GM19023 (cell line): ENCODE results near the gene RXRA.
A peak's percentile ranks its signal among the peaks of the same experiment; 100 is the strongest.

Source experiments
- ATAC-seq: cut with Tn5 transposase; IDR thresholded peaks from one replicate; pipeline ENCODE4 v1.9.1; 2021; ENCODE audit warnings: mild to moderate bottlenecking, moderate library complexity; ENCODE audit not compliant: unreplicated experiment

Gene RXRA

GRCh38 chr9:134442085-134442474 lies 115.8 kb downstream of the RXRA start:
- ATAC-seq: no peak

DNA sequence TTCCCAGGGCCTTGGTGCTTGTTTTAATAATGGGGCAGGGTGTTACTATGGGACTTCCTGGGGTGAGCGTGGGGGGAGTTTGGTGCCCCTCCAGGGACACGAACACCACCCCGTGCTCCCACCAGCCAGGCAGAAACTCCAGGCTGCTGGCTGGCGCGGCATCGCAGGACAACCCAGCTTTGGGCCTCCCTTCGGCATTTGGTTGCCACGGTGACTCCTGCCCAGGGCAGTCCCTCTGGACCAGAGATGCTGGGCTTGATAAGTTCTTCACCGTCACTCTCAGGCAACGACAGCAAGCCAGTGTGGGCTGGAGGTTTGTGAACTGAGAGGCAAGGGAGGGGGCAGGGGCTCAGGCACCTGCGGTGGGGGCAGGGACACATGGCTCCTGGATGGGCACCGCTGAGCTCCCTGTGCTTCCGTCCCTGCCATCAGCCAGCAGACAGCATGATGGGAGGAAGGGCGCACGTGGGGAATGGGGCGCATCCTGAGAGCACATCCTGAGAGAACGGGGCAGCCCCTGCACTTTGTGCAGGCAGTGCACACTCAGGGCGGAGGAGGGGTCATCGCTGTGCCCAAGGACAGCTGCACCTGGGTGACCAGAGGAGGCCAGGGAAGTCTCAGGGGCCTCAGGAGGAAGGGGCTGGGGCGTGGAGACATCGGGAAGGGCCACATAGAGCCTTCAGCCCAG lies 116.4 kb downstream of the RXRA start:
- ATAC-seq: no peak

GRCh38 chr9:134443174-134444037 lies 117.2 kb downstream of the RXRA start:
- peak; percentile 74 for ATAC-seq

GRCh38 chr9:134444038-134444315 lies 117.7 kb downstream of the RXRA start:
- no peak for ATAC-seq

GRCh38 chr9:134445000-134445399 lies 118.7 kb downstream of the RXRA start:
- ATAC-seq: no peak

GRCh38 chr9:134449180-134449916 lies 123.1 kb downstream of the RXRA start:
- ATAC-seq: peak; percentile 80

- ATAC-seq: no peak
These were observed 125.6 kb downstream of the RXRA start for GRCh38 chr9:134451700-134452458.

GRCh38 chr9:134452728-134453127 lies 126.5 kb downstream of the RXRA start:
- no peak for ATAC-seq

- no peak for ATAC-seq
These were observed 127.7 kb downstream of the RXRA start for GRCh38 chr9:134453776-134454475.

- ATAC-seq: no peak
These were observed 128.2 kb downstream of the RXRA start for GRCh38 chr9:134454476-134454857.

DNA sequence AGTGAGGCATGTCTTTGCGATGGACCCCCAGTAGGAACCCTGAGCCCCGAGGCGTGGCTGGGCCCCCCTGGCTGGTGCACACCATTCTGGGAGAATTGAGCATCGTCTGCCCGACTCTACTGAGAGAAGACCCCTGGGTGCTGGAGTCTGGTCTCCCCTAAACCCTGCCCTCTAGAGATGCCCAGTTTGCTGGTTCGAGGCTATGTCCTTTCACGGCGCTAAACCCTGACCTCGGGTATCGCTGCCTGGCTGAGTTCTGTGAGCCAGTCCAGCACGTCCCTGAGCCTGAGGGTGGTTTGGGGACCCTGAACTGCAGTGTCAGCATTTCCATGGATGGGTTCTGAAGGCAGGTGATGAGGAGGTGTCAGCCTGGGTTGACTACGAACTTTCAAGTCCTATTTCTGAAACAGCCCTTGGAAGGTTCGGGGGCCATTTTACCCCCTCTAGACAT lies 128.8 kb downstream of the RXRA start:
- ATAC-seq: no peak

- ATAC-seq: no peak
These were observed 129.3 kb downstream of the RXRA start for GRCh38 chr9:134455537-134455933.

DNA sequence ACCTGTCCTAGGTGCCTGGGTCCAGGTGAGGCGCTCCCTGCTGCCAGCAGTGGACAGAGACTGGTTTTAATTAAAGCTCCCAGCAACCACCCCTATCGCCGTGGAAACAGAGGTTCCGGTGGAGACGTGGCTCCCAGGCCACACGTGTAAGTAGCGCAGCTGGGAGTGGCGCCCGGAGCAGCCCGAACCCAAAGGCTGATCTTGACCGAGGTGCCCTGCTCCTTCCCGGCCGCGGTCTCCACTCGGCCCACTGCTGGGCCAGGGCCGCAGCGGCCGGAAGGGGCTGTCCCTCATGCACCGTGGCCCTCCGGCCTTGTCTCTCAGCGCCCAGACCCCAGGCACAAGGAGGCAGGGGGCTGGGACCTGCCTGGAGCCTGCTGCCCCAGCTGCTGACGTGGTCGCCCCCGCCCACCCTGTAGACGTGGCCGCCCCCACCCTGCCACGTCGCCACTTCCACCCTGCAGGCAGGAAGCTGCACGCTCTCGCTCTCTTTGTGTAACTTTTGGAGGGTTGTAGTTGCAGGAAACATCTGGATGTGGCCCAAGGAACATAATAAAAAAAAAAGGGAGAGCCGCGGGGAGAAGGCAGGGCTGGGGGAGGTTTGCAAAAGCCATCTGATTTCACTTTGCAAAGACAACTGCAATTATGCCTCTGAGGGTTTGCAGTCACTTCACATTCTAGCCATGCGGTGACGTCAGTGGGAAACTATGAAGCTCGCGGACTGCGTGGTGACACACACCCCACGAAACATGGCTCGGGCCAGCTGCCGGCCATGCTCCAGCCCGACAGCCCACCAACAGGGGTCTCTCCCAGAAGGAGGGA lies 129.9 kb downstream of the RXRA start:
- no peak for ATAC-seq

DNA sequence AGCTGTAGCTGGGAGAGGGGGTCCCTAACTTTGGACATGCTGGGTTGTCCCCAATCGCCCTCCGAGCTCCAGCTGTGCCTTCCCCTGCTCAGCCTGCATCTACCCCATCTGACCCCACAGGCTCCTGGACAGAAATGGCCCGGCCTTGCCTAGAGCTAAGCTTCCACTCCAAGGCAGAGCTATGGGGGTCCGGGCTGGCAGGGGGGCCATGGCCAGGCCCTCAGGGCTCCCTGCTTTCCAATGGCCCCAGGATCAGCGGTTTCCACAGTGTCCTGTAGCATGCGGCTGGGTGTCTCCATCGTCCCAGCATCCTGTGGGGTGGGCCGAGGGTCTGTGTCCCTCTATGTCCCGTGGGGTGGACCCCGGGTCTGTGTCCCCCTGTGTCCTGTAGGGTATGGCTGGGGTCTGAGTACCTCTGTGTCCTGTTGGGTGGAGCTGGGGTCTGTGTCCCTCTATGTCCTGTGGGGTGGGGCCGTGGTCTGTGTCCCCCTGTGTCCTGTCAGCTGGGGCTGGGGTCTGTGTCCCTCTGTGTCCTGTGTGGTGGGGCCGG lies 130.6 kb downstream of the RXRA start:
- no peak for ATAC-seq

DNA sequence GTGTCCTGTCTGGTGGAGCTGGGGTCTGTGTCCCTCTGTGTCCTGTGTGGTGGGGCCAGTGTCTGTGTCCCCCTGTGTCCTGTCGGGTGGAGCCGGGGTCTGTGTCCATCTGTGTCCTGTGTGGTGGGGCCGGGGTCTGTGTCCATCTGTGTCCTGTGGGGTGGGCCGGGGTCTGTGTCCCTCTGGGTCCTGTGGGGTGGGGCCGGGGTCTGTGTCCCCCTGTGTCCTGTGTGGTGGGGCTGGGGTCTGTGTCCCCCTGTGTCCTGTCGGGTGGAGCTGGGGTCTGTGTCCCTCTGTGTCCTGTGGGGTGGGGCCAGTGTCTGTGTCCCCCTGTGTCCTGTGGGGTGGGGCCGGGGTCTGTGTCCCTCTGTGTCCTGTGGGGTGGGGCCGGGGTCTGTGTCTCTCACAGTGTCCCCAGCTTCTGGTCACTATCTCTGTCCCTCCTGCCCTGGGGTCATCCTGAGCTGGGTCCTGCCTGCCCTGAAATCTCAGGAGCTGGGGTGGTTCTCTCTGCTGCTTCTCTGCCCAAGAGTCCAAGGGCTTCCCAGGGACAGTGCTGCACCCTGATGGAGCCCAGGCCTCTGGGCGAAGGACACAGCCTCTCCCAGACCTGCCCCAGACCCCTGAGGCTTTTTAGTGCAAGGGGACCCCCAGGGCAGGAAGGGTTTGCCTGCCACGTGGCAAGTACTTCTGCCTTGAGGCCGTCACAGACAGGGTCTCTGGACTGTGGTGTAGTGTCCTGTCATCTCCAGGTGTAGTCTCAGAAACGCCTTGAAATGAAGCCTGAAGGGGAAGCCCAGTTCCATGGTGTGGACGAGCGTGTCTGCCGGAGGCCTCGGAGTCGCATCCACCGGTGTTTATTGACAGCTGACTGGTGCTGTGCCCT lies 131.3 kb downstream of the RXRA start:
- no peak for ATAC-seq

DNA sequence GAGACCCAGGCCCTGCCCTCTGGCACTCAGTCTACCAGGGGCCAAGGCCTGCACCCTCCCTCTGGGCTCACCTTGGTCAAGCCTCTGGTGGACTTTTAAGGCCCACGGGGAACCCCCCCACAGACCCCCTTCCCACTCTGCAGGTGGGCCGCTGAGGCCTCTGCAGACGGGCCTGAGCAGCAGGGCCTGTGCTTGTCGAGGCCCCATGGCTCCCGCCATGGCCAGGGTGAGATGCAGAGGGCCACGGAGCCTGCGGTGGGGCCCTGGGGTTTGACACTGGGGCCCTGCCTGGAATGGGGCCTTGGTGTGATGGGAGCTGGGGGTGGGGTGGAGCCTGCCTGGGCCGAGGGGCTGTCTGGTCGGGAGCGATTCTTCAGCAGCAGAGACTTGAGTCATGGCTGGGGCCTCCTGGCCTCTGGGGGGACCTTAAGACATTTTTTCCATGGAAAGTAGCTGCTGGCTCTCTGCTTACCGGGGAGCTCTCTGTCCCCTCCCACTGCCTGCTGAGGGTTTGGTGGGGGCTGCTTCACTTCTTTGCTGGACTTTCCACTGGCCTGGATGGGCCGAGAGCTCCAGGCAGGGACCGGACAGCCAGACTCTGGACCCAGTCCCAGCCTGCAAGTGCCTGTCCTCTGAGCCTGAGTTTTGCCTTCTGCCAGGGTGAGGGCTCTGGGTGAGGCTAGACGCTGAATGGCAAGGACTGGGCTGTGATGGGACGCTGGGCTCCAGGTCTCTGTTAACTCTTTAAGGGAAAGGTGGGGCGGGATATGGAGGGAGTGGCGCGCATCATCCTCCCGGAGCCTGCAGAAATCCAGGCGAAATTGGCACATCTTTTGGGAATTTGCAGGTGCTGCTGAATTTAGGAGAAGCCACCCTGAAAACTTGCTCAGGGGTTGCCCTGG lies 132.2 kb downstream of the RXRA start:
- no peak for ATAC-seq

- ATAC-seq: no peak
These were observed 132.9 kb downstream of the RXRA start for GRCh38 chr9:134459164-134459563.
